ENCODE measurements around the gene CDYL2.
"Not testable (repeated sequence)": the region's sequence is repeated elsewhere in the genome, so short reads cannot be mapped to it uniquely, and the experiment has no call there.

The CDYL2 gene

DNA sequence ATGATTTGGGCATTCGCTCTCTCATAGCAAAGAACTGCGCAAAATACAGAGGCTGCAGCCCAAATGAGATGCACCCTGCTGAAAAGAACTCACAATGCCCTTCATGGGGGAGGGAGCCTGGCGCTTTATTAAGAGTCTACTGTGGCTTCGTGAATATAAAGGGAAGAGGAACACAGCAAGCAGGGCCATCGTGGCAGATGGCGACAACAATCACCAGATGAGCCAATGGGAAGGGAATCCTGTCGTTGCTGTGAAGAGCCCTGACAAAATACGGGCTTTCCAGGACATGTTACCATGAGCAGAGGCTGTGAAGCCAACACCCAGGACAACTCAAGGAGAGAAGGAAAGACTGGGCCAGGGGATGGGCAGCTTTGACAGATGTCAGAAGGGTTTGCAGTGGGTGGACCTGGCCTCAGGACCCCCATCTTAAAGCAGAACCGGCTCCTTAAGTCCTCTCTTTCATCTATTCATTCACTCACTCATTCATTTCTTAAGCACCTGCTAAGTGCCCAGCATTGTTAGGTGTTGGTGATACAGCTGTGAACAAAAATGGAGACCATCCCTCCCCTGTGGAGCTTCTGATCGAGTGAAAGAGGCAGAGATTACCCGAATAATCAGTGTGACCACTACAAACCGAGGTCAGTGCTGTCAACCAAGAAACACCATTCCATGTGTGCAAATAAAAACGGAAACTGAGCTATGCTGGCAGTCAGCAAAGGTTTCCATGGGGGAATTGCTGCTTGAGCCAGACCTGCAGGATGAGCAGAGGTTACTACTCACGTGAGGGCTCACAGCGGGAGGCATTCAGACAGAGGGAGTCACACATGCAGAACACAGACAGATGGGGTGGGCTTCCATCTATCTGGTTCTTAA is 137.8 kb downstream of the CDYL2 start:
- Histone ChIP-seq H3K36me3 (ENCODE audit: control insufficient read depth, low read depth, low read length) (no peaks in the 10 kb centered on the region), H3K27me3 (ENCODE audit: control insufficient read depth, insufficient read depth, low read length) (no peaks in the 10 kb centered on the region), H3K4me1 (ENCODE audit: control insufficient read depth, low read depth, low read length) (peaks cover 17% of the 10 kb centered on the region), H3K4me3 (ENCODE audit: low read length) (no peak overlapping the region), H3K27ac (ENCODE audit: low read length) (no peak overlapping the region), H3K9me3 (ENCODE audit: control insufficient read depth, low read depth, low read length) (no peaks in the 10 kb centered on the region), H3K9ac (ENCODE audit: low read length) (no peak overlapping the region)

DNA sequence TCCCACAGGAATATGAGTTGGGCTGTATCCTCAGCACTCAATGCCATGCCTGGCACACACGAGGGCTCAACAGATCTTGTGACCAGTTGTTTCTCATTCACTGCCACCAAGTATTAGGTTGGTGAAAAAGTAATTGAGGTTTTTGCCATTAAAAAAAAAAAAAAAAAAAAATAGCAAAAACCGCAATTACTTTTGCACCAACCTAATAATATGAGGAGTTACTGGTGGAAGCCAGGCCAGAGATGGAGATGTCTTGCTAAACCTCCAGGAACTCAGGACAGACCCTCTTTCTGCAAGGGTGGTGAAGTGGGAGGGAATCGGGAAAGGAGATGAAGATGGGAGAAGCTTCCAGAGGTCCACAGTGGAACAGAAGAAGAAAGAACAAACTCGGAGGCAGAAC is 139.0 kb downstream of the CDYL2 start:
- Histone ChIP-seq H3K36me3 (ENCODE audit: control insufficient read depth, low read depth, low read length) (no peaks in the 10 kb centered on the region), H3K4me1 (ENCODE audit: control insufficient read depth, low read depth, low read length) (peaks cover 10% of the 10 kb centered on the region), H3K27ac (ENCODE audit: low read length) (no peak overlapping the region), H3K9me3 (ENCODE audit: control insufficient read depth, low read depth, low read length) (no peaks in the 10 kb centered on the region), H3K4me3 (ENCODE audit: low read length) (no peak overlapping the region), H3K9ac (ENCODE audit: low read length) (no peak overlapping the region), H3K27me3 (ENCODE audit: control insufficient read depth, insufficient read depth, low read length) (no peaks in the 10 kb centered on the region)

DNA sequence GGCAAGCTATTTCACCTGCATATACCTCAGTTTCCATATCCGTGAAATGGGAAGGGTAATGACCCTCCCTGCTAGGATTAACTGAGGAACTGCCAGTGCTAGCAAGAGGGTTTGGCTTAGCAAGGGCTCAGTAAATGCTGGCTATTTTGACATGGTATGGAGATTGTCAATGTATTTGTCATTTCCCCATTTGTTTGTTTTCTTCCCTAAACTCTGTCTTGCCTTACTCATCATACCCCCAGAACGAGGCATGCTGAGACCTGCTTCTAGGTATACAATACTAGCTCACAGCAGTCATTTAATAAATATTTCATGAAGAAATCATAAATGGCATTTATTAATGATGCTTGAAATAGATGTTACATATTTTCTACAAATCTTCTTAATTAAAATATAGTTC is 139.6 kb downstream of the CDYL2 start:
- Histone ChIP-seq H3K4me3 (ENCODE audit: low read length) (no peak overlapping the region), H3K36me3 (ENCODE audit: control insufficient read depth, low read depth, low read length) (no peaks in the 10 kb centered on the region), H3K27ac (ENCODE audit: low read length) (no peak overlapping the region), H3K4me1 (ENCODE audit: control insufficient read depth, low read depth, low read length) (peaks cover 10% of the 10 kb centered on the region), H3K9ac (ENCODE audit: low read length) (no peak overlapping the region), H3K27me3 (ENCODE audit: control insufficient read depth, insufficient read depth, low read length) (no peaks in the 10 kb centered on the region), H3K9me3 (ENCODE audit: control insufficient read depth, low read depth, low read length) (no peaks in the 10 kb centered on the region)

DNA sequence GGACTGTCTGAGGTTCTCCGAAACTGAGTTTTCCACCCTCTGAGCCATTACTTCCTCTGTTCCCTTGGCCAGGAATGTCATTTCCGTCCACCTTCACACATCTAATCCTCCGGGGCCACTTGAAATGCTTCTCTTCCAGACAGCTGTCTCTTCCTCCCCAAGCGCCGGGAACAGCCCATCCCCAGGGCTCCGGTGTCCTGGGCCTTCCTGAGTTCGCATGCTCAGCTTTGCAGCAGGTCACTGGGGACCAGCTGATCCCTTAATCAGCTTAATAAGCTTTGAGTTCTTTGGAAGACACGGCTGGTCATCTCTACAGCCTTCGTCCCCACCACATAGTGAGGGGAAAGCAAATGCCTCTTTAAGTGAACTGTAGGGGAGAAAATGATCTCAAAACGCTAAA is 140.2 kb downstream of the CDYL2 start:
- no peak overlapping the region for H3K4me3 ChIP-seq (ENCODE audit: low read length)

DNA sequence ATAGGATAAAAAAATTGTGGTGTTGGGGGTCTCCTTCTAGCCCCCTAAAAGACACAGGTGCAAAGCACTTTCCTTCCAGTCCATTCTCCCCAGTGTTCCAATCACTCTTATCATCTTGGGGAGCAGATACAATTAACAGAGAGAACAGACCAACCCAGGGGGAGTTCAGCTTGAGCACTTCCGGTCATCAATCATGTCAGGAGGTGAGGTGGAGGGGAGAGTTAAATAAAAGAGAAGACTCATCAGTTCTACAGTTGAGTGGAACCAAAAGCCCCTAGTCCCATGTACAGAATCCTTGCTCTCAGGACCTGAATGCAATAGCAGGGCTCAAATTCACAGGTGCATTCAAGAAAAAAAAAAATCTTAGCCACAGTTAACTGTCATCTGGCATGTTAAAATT is 141.3 kb downstream of the CDYL2 start:
- no peaks in the 10 kb centered on the region for H3K9me3 ChIP-seq (ENCODE audit: control insufficient read depth, low read depth, low read length)
- H3K4me3 ChIP-seq (ENCODE audit: low read length) = no peak overlapping the region
- H3K36me3 ChIP-seq (ENCODE audit: control insufficient read depth, low read depth, low read length) = no peaks in the 10 kb centered on the region
- H3K27me3 ChIP-seq (ENCODE audit: control insufficient read depth, insufficient read depth, low read length) = no peaks in the 10 kb centered on the region
- no peak overlapping the region for H3K9ac ChIP-seq (ENCODE audit: low read length)
- H3K4me1 ChIP-seq (ENCODE audit: control insufficient read depth, low read depth, low read length) = peaks cover 10% of the 10 kb centered on the region
- H3K27ac ChIP-seq (ENCODE audit: low read length) = no peak overlapping the region

More for the DNA sequence above, 140.2 kb downstream of the CDYL2 start:
- Histone ChIP-seq H3K27ac (ENCODE audit: low read length) (no peak overlapping the region), H3K9ac (ENCODE audit: low read length) (no peak overlapping the region), H3K36me3 (ENCODE audit: control insufficient read depth, low read depth, low read length) (no peaks in the 10 kb centered on the region), H3K4me1 (ENCODE audit: control insufficient read depth, low read depth, low read length) (peaks cover 10% of the 10 kb centered on the region), H3K27me3 (ENCODE audit: control insufficient read depth, insufficient read depth, low read length) (no peaks in the 10 kb centered on the region), H3K9me3 (ENCODE audit: control insufficient read depth, low read depth, low read length) (no peaks in the 10 kb centered on the region)

DNA sequence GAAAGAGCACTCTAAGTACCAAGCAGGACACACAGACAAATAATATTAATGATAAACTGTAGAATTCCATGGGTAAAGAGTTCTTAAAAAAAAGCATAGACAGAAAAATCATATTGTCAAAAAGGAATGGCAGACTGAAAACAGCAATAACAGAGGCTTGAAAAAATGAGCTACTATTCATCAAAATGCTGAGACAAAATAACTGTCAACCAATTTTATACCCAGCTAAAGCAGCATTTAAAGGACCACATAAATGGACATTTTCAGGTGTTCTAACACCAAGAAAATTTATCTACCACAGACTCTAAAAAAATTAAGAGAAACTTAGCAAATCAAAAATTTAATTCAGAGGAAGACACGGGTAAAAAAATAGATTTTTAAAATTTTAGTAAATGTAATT is 144.5 kb downstream of the CDYL2 start:
- Histone ChIP-seq H3K27ac (ENCODE audit: low read length) (no peak overlapping the region), H3K9me3 (ENCODE audit: control insufficient read depth, low read depth, low read length) (no peaks in the 10 kb centered on the region), H3K4me3 (ENCODE audit: low read length) (no peak overlapping the region), H3K27me3 (ENCODE audit: control insufficient read depth, insufficient read depth, low read length) (no peaks in the 10 kb centered on the region), H3K36me3 (ENCODE audit: control insufficient read depth, low read depth, low read length) (no peaks in the 10 kb centered on the region), H3K9ac (ENCODE audit: low read length) (no peak overlapping the region), H3K4me1 (ENCODE audit: control insufficient read depth, low read depth, low read length) (no peaks in the 10 kb centered on the region)

DNA sequence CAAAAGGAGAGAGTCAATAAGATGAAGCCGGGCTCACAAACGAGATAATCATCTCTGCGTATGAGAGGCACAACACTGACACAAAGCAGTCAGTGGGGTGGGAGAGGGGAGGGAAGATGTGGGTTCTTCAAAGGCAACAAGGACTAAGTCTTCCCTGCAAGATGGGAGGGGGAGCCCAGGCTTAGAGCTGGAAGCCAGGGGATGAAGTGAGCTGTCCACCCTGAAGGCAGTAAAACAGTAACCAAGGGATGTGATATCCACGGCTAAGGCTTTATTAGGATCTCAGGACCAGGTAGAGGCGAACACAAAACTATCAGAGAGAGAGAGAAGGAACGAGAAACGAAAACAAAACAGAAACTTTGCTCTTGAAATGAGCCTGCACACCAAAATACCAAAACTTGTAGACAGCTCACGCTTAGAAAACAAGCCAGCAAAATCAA is 147.7 kb downstream of the CDYL2 start:
- H3K36me3 ChIP-seq (ENCODE audit: control insufficient read depth, low read depth, low read length) = no peaks in the 10 kb centered on the region
- no peaks in the 10 kb centered on the region for H3K27me3 ChIP-seq (ENCODE audit: control insufficient read depth, insufficient read depth, low read length)
- no peaks in the 10 kb centered on the region for H3K4me1 ChIP-seq (ENCODE audit: control insufficient read depth, low read depth, low read length)
- no peak overlapping the region for H3K9ac ChIP-seq (ENCODE audit: low read length)
- H3K9me3 ChIP-seq (ENCODE audit: control insufficient read depth, low read depth, low read length) = no peaks in the 10 kb centered on the region
- H3K27ac ChIP-seq (ENCODE audit: low read length) = no peak overlapping the region
- no peak overlapping the region for H3K4me3 ChIP-seq (ENCODE audit: low read length)

DNA sequence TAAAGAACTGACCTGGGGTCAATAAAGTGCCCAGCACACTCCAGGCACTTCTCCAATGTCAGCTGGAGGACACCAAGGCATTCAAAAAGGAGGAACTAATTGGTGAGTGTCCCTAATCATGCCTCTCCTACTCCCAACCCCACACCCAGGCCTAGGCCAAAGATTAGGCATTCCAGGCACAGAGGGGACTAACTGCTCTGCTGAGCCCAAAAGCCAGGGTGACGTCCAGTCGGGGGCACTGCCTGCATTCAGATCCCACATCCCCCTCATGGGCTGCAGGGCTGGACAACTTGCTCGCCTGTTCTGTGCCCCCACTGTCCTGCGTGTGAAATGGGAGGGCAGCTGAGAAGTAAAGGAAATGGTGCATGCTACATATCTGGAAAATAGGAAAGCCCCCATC is 148.2 kb downstream of the CDYL2 start:
- Histone ChIP-seq H3K36me3 (ENCODE audit: control insufficient read depth, low read depth, low read length) (no peaks in the 10 kb centered on the region), H3K9me3 (ENCODE audit: control insufficient read depth, low read depth, low read length) (no peaks in the 10 kb centered on the region), H3K4me3 (ENCODE audit: low read length) (no peak overlapping the region), H3K4me1 (ENCODE audit: control insufficient read depth, low read depth, low read length) (no peaks in the 10 kb centered on the region), H3K27me3 (ENCODE audit: control insufficient read depth, insufficient read depth, low read length) (no peaks in the 10 kb centered on the region), H3K9ac (ENCODE audit: low read length) (no peak overlapping the region), H3K27ac (ENCODE audit: low read length) (no peak overlapping the region)

DNA sequence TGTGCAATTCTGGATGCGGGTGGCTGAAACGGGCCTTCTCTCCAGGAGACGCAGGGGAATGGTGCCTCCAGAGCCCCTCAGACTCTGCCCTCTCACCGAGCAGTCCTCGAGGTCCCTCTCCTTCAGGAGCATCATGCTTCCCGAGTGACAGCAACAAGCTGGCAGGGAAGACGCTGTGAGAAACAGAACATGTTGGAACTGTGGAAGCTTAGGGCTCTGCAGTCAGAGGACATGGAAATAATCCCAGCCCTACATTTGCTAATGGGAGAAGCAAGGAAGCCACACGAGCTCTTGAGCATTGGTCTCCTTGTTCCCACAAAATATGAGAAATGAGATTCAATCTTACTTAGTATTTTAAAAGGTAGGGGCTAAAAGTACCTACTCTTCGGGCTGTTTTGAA is 148.6 kb downstream of the CDYL2 start:
- H3K27me3 ChIP-seq (ENCODE audit: control insufficient read depth, insufficient read depth, low read length) = no peaks in the 10 kb centered on the region
- H3K9me3 ChIP-seq (ENCODE audit: control insufficient read depth, low read depth, low read length) = no peaks in the 10 kb centered on the region
- no peak overlapping the region for H3K27ac ChIP-seq (ENCODE audit: low read length)
- H3K4me3 ChIP-seq (ENCODE audit: low read length) = no peak overlapping the region
- no peaks in the 10 kb centered on the region for H3K36me3 ChIP-seq (ENCODE audit: control insufficient read depth, low read depth, low read length)
- H3K9ac ChIP-seq (ENCODE audit: low read length) = no peak overlapping the region
- no peaks in the 10 kb centered on the region for H3K4me1 ChIP-seq (ENCODE audit: control insufficient read depth, low read depth, low read length)

DNA sequence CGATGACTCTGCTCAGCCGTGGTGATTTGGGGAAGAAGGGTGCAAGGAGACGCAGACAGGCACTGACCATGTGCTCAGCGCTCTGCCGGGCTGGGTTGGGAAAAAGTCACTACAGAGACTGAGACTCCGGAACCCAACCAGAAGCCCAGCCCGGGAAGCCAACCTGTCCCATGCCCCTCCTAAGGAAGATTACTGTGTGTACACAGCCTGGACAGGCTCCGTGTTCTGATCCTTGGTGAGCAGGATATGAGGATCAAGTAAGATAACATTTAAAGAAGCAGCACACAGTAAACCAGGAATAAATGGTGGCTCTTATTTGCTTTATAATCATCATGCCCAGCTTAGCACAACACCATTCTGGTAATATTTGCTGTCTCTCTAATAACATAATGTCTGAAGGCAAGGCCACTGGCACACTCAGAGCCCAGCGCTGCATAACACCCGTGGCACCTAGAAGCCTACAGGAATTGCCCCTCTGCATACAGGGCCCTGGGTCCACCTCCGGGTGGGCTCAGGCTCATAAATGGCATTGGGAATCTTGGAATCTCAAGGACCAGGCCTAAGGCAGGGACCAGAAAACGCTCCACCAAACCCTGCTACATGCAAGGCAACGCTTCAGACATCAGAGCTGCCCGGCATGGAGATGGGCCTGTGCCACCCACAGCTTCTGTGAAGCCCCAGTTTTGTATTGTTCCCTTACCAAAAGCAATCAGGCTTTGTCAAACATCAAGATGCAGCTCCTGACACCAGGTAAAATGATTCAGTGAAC is 150.1 kb downstream of the CDYL2 start:
- no peaks in the 10 kb centered on the region for H3K36me3 ChIP-seq (ENCODE audit: control insufficient read depth, low read depth, low read length)
- H3K4me3 ChIP-seq (ENCODE audit: low read length) = no peak overlapping the region
- no peak overlapping the region for H3K9ac ChIP-seq (ENCODE audit: low read length)
- no peaks in the 10 kb centered on the region for H3K4me1 ChIP-seq (ENCODE audit: control insufficient read depth, low read depth, low read length)
- no peaks in the 10 kb centered on the region for H3K9me3 ChIP-seq (ENCODE audit: control insufficient read depth, low read depth, low read length)
- no peak overlapping the region for H3K27ac ChIP-seq (ENCODE audit: low read length)
- H3K27me3 ChIP-seq (ENCODE audit: control insufficient read depth, insufficient read depth, low read length) = no peaks in the 10 kb centered on the region

DNA sequence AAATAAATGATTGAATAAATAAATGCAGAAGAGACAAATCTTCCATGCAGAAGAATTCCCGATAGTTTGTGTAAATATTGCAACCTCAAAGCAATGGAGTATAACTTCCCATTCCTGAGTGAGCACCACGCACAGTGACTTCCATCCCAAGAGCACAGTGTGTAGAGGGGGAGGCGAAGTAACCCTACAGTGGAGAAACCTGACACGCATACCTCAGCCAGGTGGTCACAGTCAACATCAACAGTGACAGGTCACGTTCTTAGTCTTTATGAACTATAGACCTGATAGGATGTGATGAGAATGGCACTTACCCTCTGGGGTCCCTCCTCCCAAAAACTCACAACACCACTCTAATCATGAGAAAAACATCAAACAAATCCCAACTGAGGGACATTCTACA is 152.0 kb downstream of the CDYL2 start:
- H3K4me1 ChIP-seq (ENCODE audit: control insufficient read depth, low read depth, low read length) = no peaks in the 10 kb centered on the region
- H3K4me3 ChIP-seq (ENCODE audit: low read length) = no peak overlapping the region
- H3K27ac ChIP-seq (ENCODE audit: low read length) = no peak overlapping the region
- no peaks in the 10 kb centered on the region for H3K36me3 ChIP-seq (ENCODE audit: control insufficient read depth, low read depth, low read length)
- H3K27me3 ChIP-seq (ENCODE audit: control insufficient read depth, insufficient read depth, low read length) = no peaks in the 10 kb centered on the region
- H3K9me3 ChIP-seq (ENCODE audit: control insufficient read depth, low read depth, low read length) = no peaks in the 10 kb centered on the region
- H3K9ac ChIP-seq (ENCODE audit: low read length) = no peak overlapping the region

DNA sequence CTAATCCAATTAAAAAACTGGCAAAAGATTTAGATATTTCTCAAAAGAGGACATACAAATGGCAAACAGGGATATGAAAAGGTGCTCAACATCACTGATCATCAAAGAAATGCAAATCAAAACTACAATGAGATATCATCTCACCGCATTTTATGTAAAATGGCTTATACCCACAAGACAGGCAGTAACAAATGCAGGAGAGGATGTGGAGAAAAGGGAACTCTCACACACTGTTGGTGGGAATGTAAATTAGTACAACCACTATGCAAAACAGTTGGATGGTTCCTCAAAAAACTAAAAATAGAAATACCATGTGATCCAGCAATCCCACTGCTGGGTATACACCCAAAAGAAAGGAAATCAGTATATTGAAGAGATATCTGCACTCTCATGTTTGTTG is 154.1 kb downstream of the CDYL2 start:
- H3K9me3 ChIP-seq (ENCODE audit: control insufficient read depth, low read depth, low read length); H3K27me3 ChIP-seq (ENCODE audit: control insufficient read depth, insufficient read depth, low read length); H3K4me3 ChIP-seq (ENCODE audit: low read length): not testable (repeated sequence)

More for the DNA sequence above, 154.1 kb downstream of the CDYL2 start:
- not testable (repeated sequence) for H3K9ac ChIP-seq (ENCODE audit: low read length); H3K36me3 ChIP-seq (ENCODE audit: control insufficient read depth, low read depth, low read length); H3K4me1 ChIP-seq (ENCODE audit: control insufficient read depth, low read depth, low read length); H3K27ac ChIP-seq (ENCODE audit: low read length)
